HepG2 (cell line): Measurements from ENCODE around the gene TTLL1. TPM values are rescaled to one million over a fixed set of nuclear protein-coding genes. Genes with fewer than 3 reads are reported as not detected.

Experiments used
- BCL6 ChIP-seq: IDR thresholded peaks from 2 replicates; pipeline ENCODE4 v1.6.1; 2016; ENCODE audit warnings: missing genetic modification reagents, missing compliant biosample characterization
- DR1 ChIP-seq: sonication (generic); formaldehyde crosslinking; IDR thresholded peaks from 2 replicates; pipeline ENCODE4 v1.8.0; 2021; ENCODE audit warnings: mild to moderate bottlenecking, missing genetic modification reagents, inconsistent platforms
- HBP1 ChIP-seq: IDR thresholded peaks from 2 replicates; pipeline ENCODE4 v1.6.1; 2016; ENCODE audit warnings: low read depth, control low read depth
- LRRFIP1 ChIP-seq: sonication (generic); formaldehyde crosslinking; conservative IDR thresholded peaks from 2 replicates; pipeline ENCODE4 v1.4.0; 2020; ENCODE audit warnings: missing genetic modification reagents
- THAP9 ChIP-seq: sonication (generic); formaldehyde crosslinking; IDR thresholded peaks from 2 replicates; pipeline ENCODE4; 2020; ENCODE audit warnings: missing genetic modification reagents, mild to moderate bottlenecking, borderline replicate concordance
- ZKSCAN8 ChIP-seq: IDR thresholded peaks from 2 replicates; pipeline ENCODE4 v1.6.1; 2016; ENCODE audit warnings: borderline replicate concordance, missing genetic modification reagents, missing compliant biosample characterization
- ZNF138 ChIP-seq: sonication (generic); formaldehyde crosslinking; IDR thresholded peaks from 2 replicates; pipeline ENCODE4 v1.5.0; 2020; ENCODE audit warnings: mild to moderate bottlenecking, low read depth, missing genetic modification reagents
- ZNF264 ChIP-seq: sonication (generic); formaldehyde crosslinking; IDR thresholded peaks from 2 replicates; pipeline ENCODE4 v1.4.0; 2020; ENCODE audit warnings: missing genetic modification reagents
- ZNF318 ChIP-seq: sonication (generic); formaldehyde crosslinking; IDR thresholded peaks from 2 replicates; pipeline ENCODE4 v1.4.0; 2020; ENCODE audit warnings: mild to moderate bottlenecking, missing genetic modification reagents
- ZNF766 ChIP-seq: sonication (generic); formaldehyde crosslinking; IDR thresholded peaks from 2 replicates; pipeline ENCODE4 v1.5.0; 2020; ENCODE audit warnings: missing genetic modification reagents, borderline replicate concordance
- polyA plus RNA-seq, 8 experiments: library from polyadenylated mRNA; depleted of rRNA in 3 of 8; stranded (reverse) in 7 of 8; unstranded in 1 of 8; fragments of >200 nt; fragmentation: Illumina TruSeq in 4 of 8; extraction: Trizol in 4 of 8; gene quantifications; 2 replicates each; pipeline versions ENCODE4 v1.2.1 to v1.2.3, GENCODE V29; 2011 to 2016; ENCODE audit warnings: low read depth in 4 of 8, missing spikeins in 1 of 8, mixed read lengths in 1 of 8; ENCODE audit not compliant: insufficient read depth in 1 of 8
- total RNA-seq, 5 experiments: library from RNA; depleted of rRNA; stranded (reverse); fragments of >200 nt; fragmentation: Illumina TruSeq; extraction: Trizol; gene quantifications; 2 replicates each; pipeline ENCODE4 v1.2.3, GENCODE V29; 2016; ENCODE audit warnings: low read depth in 1 of 5

Gene TTLL1
- total and polyA plus RNA-seq, 2 of the 13 experiments (the other 11 are each of a cell fraction or from before 2014, with no cell fraction given): 1.6 to 5.3 TPM

- TF ChIP-seq ZNF318 (CRISPR knock-in tag) (no peak), DR1 (CRISPR knock-in tag) (peak; percentile 97), BCL6 (CRISPR knock-in tag) (peak; percentile 38; the same call in 1 of the 2 replicates), ZNF264 (CRISPR knock-in tag) (peak; percentile 78), THAP9 (CRISPR knock-in tag) (peak; percentile 68; the same call in 1 of the 2 replicates), HBP1 (CRISPR knock-in tag) (no peak), ZKSCAN8 (CRISPR knock-in tag) (0 out of 2 replicates have a peak, but pooled peaks have one; percentile 71), LRRFIP1 (CRISPR knock-in tag) (no peak), ZNF766 (CRISPR knock-in tag) (0 out of 2 replicates have a peak, but pooled peaks have one; percentile 33), ZNF138 (CRISPR knock-in tag) (no peak)
Observed at GRCh38 chr22:43014869-43015676, 74.1 kb downstream of the TTLL1 start, which contains the start of gene PACSIN2 (continued).
